ENCODE results near the gene LRP1B. TPM values are rescaled to one million over a fixed set of nuclear protein-coding genes. Genes with fewer than 3 reads are reported as not detected.

LRP1B gene
- total RNA-seq, 4 donors from 2014 or later = 37.1 to 82.7 (median 50.9) TPM

DNA sequence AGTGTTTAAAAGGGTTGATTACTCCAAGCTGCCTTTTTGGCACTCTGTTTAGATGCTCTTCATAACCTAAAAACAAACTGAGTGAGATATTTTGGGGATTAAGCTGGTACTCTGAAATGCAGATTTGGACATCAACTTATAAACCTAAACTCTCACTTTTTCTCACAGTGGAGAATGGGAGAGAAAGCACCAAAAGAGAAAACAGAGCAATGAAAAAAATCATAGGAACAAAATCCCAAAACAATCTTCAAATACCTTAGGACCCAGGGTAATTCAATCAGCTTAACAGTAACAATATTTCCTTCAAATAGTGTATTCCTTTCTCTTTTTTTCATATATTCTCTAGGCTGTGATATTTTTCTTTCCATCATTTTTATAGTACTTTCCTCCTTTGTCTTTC, 11.5 kb downstream of the LRP1B start:
- Histone ChIP-seq H3K4me3 (replicated peaks in 1 of 3) (no peak overlapping the region), H3K4me1 (peaks cover 0 to 24% of the 10 kb centered on the region in 2 donors), H3K27me3 (no peaks in the 10 kb centered on the region), H3K27ac (no peak overlapping the region), H3K9me3 (no peaks in the 10 kb centered on the region), H3K36me3 (no peaks in the 10 kb centered on the region)
- intact Hi-C loops (cut with DNase I) = no loop called here
- no peak for DNase-seq
- TF ChIP-seq POLR2A (IDR thresholded peaks at IDR 0.05) = no peak
- TF ChIP-seq, protein P1, sequence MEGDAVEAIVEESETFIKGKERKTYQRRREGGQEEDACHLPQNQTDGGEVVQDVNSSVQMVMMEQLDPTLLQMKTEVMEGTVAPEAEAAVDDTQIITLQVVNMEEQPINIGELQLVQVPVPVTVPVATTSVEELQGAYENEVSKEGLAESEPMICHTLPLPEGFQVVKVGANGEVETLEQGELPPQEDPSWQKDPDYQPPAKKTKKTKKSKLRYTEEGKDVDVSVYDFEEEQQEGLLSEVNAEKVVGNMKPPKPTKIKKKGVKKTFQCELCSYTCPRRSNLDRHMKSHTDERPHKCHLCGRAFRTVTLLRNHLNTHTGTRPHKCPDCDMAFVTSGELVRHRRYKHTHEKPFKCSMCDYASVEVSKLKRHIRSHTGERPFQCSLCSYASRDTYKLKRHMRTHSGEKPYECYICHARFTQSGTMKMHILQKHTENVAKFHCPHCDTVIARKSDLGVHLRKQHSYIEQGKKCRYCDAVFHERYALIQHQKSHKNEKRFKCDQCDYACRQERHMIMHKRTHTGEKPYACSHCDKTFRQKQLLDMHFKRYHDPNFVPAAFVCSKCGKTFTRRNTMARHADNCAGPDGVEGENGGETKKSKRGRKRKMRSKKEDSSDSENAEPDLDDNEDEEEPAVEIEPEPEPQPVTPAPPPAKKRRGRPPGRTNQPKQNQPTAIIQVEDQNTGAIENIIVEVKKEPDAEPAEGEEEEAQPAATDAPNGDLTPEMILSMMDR (IDR thresholded peaks at IDR 0.05) = no peak

DNA sequence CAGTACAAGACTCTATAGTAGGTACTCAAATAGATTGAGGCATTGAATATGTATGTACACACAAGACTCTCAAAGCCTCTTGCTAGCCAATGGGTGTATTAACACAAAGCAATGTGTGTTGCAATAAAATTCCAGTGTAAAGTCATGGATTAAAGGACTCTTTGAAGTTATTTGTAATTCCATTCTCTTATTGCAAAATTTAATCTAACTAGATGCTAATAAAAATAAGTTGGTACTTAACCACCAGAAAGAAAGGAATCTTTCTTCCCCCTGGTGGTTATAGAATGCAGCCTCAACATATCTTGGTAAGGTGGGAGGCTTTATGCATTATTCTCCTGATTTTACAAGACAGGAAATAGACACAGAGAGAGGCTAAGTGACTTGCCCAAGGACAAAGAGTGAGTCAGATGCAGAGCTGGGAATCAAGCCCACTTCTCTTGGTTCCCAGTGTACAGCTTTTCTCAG, 18.0 kb downstream of the LRP1B start:
- peaks cover 7 to 24% of the 10 kb centered on the region in 2 donors for H3K4me1 ChIP-seq
- TF ChIP-seq, protein P1 (IDR thresholded peaks at IDR 0.05) = peak in 1 of 6 experiments; percentile 11
- no peak for TF ChIP-seq POLR2A (IDR thresholded peaks at IDR 0.05)
- DNase-seq = no peak
- no peak overlapping the region for H3K4me3 ChIP-seq (replicated peaks in 1 of 3)
- H3K36me3 ChIP-seq = no peaks in the 10 kb centered on the region
- peak overlapping the region in 1 of 3 donors; percentile 29 for H3K27ac ChIP-seq
- intact Hi-C loops (cut with DNase I) = no loop called here
- H3K9me3 ChIP-seq = no peaks in the 10 kb centered on the region
- no peaks in the 10 kb centered on the region for H3K27me3 ChIP-seq

DNA sequence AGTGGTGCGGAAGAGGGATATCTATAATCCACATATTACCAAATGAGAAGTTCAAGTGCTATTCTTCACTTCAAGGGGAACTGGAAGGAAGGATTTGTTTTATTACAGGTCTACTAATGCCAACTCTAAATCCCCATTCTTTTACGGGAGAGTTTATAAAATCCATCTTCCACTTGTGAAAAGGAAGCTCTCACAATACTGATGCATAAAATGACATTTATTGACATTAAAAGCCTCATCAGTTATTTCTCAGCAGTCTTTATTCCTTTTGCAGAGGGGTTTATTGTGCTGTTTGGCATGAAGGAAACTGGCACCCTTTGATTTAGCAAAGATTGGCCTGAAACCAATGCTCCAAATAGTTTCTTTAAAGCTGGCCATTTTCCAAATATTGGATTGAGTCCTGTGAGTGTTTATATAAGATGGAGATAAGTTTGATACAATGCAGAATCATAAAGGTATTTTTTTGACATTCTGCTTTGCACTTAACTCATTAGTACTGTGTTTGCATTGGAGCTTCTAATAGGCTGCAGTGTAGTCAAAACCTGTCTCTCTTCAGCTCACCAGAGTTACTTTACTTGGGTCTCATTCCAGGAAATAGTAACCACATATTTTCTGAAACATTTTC, 26.6 kb downstream of the LRP1B start:
- no peak overlapping the region for H3K4me3 ChIP-seq (replicated peaks in 1 of 3)
- peak overlapping the region; percentile 66 to 78 (median 77) for H3K27ac ChIP-seq
- H3K9me3 ChIP-seq = no peaks in the 10 kb centered on the region
- no peak for DNase-seq
- 27 to 32% methylated on average over 2 of the region's 2 CpGs for WGBS, 2 donors
- H3K4me1 ChIP-seq = peaks cover 50 to 57% of the 10 kb centered on the region in 2 donors
- no peaks in the 10 kb centered on the region for H3K36me3 ChIP-seq
- TF ChIP-seq, protein P1 (IDR thresholded peaks at IDR 0.05) = no peak
- no peak for TF ChIP-seq POLR2A (IDR thresholded peaks at IDR 0.05)
- intact Hi-C loops (cut with DNase I) = no loop called here
- H3K27me3 ChIP-seq = no peaks in the 10 kb centered on the region

DNA sequence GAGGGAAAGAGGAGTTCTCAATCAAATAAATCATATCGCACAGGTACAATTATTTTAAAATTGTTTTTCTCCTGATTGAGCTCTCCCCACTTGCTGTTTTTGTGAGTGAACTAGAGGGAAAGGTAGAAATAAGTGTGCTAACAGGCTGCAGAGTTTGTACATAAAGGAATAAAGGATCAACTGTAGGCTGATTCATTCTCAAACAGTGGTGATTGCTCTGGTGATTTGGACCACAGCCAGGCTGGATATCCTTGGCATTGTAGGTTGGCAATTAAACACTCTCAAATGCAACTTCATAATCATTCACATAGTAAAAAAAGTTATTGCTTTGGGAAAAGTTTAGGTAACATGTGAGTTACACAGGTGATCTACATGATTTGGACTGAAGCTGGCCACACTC, 29.8 kb downstream of the LRP1B start:
- Histone ChIP-seq H3K27me3 (no peaks in the 10 kb centered on the region), H3K9me3 (no peaks in the 10 kb centered on the region), H3K27ac (peak overlapping the region in 1 of 3 donors; percentile 18), H3K4me1 (peaks cover 44 to 55% of the 10 kb centered on the region in 2 donors), H3K4me3 (replicated peaks in 1 of 3) (no peak overlapping the region), H3K36me3 (no peaks in the 10 kb centered on the region)
- TF ChIP-seq POLR2A (IDR thresholded peaks at IDR 0.05) = no peak
- TF ChIP-seq, protein P1 (IDR thresholded peaks at IDR 0.05) = no peak
- WGBS, 2 donors = 88 to 90% methylated on average over 1 of the region's 1 CpG
- intact Hi-C loops (cut with DNase I) = no loop called here
- peak; percentile 32 to 42 for DNase-seq

DNA sequence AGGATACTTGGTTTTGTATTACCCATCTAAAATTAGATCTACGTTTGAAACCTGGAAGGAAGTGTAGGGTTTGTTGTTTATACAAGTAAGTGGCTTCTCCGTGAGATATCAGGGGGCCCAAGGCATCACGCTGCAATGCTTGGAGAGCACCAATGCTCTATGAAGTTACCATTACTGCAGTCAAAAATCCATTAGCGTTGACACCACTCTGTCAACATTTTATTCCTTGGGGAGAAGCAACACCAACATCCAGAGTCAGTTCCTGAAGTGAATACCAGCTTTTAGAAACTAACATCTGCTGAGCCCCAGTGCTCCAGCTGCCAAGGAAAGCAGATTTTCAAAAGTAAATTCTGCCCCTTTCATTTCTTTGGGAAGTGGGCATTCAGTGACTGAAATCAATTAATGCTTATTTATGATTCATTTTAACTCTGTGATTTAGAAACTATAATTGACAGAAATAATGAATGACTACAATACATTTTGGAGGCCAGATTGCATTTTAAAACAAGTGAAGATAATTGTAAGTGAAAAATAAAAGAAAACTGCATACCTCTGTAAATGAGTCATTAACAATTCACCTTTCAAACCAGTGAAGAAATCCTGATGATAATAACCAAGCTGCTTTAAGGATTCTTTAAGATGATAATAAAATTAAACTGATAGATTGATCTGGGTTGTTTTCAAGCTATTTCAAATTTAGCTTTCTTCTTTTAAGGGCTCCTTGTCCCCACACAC, 30.5 kb downstream of the LRP1B start:
- intact Hi-C loops (cut with DNase I) = no loop called here
- H3K9me3 ChIP-seq = no peaks in the 10 kb centered on the region
- WGBS, 2 donors = 46 to 47% methylated on average over 4 of the region's 4 CpGs
- no peak for DNase-seq
- H3K36me3 ChIP-seq = no peaks in the 10 kb centered on the region
- no peaks in the 10 kb centered on the region for H3K27me3 ChIP-seq
- no peak overlapping the region for H3K4me3 ChIP-seq (replicated peaks in 1 of 3)
- TF ChIP-seq, protein P1 (IDR thresholded peaks at IDR 0.05) = no peak
- no peak for TF ChIP-seq POLR2A (IDR thresholded peaks at IDR 0.05)
- H3K27ac ChIP-seq = peak overlapping the region in 1 of 3 donors; percentile 18
- peaks cover 48 to 54% of the 10 kb centered on the region in 2 donors for H3K4me1 ChIP-seq

Measured in thyroid gland (tissue), 4 donors.